ENCODE results near the gene FMN2. TPM values are rescaled to one million over a fixed set of nuclear protein-coding genes. Genes with fewer than 3 reads are reported as not detected.

Gene FMN2
- total RNA-seq, 3 donors from 2014 or later = 0.80 to 4.2 (median 3.3) TPM

DNA sequence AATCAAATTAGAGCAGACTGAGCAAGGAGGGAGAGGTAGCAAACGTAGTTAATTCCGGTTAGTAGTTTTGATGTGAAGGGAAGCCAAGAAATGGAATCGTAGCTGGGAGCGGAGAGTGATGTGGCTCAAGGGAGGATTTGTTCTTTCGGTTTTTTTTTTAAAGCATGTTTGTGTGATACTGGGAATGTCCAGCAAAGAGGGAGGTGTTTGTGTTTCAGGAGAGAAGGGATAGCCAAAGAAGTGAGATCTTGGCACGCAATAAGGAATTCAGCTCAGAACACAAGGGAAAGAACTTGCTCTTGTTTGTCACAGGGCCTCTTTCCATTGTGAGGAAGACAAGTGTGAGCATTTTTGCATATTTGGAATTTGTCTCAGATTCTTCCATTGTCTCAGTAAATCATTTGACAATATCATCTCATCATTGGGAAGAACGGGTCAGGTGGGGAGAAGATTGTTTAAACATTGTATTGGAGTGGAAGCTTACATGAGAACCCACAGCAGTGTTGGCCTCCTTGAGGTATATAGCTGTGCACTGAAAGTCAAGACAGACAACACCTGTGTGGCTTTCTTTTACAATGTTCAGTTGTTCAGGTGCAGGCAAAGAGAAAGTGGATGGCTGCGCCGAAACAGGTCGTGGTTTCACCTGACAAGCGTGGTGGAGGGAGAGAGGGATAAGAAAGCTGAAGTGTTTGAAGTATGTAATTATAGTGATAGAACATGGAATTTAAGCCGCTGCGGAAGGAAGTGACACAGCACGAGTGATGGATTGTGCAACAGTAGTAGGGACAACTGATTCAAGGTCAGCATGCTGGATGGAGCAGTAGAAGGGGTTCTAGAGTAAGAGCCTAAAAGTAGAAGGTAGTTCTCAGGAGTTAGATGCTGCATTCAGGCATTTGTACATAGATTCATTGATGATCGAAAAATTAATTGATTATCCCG is 25.4 kb downstream of the FMN2 start:
- TF ChIP-seq POLR2AphosphoS5 (IDR thresholded peaks at IDR 0.05) (no peak), POLR2A (IDR thresholded peaks at IDR 0.05) (no peak)
- TF ChIP-seq, protein P1, sequence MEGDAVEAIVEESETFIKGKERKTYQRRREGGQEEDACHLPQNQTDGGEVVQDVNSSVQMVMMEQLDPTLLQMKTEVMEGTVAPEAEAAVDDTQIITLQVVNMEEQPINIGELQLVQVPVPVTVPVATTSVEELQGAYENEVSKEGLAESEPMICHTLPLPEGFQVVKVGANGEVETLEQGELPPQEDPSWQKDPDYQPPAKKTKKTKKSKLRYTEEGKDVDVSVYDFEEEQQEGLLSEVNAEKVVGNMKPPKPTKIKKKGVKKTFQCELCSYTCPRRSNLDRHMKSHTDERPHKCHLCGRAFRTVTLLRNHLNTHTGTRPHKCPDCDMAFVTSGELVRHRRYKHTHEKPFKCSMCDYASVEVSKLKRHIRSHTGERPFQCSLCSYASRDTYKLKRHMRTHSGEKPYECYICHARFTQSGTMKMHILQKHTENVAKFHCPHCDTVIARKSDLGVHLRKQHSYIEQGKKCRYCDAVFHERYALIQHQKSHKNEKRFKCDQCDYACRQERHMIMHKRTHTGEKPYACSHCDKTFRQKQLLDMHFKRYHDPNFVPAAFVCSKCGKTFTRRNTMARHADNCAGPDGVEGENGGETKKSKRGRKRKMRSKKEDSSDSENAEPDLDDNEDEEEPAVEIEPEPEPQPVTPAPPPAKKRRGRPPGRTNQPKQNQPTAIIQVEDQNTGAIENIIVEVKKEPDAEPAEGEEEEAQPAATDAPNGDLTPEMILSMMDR (IDR thresholded peaks at IDR 0.05) = no peak
- Histone ChIP-seq H3K4me3 (no peak overlapping the region), H3K27ac (no peak overlapping the region), H3K4me1 (no peaks in the 10 kb centered on the region), H3K36me3 (no peaks in the 10 kb centered on the region), H3K27me3 (no peaks in the 10 kb centered on the region), H3K9me3 (no peaks in the 10 kb centered on the region)
- intact Hi-C loops (cut with DNase I; ENCODE audit: low total_unique reads) = no loop called here
- no peak for DNase-seq (ENCODE audit: low spot score in 2 of 2)

DNA sequence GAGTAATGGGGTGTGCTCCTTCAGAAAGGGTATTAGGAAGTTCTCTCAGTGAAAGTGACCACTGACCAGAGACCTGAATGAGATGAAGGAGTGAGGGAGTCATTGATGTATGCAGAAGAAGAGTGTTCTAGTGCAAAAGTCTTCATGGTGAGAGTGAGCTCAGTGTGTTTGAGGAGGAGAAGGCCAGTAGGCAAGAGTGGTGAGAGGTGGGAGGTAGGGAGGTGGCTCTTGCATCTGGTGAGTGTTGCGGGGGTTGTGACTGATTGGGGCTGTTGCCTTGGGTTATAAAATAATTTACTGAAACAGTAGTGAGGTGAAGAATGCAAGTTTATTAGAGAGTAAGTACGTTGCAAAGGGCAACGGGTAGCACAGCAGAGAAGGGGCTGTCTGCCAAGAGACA is 26.2 kb downstream of the FMN2 start:
- Histone ChIP-seq H3K4me1 (no peaks in the 10 kb centered on the region), H3K27me3 (no peaks in the 10 kb centered on the region), H3K4me3 (no peak overlapping the region), H3K36me3 (no peaks in the 10 kb centered on the region), H3K27ac (no peak overlapping the region), H3K9me3 (no peaks in the 10 kb centered on the region)
- no peak for DNase-seq (ENCODE audit: low spot score in 2 of 2)
- intact Hi-C loops (cut with DNase I; ENCODE audit: low total_unique reads) = no loop called here
- TF ChIP-seq POLR2AphosphoS5 (IDR thresholded peaks at IDR 0.05) = no peak
- TF ChIP-seq, protein P1 (IDR thresholded peaks at IDR 0.05) = no peak
- TF ChIP-seq POLR2A (IDR thresholded peaks at IDR 0.05) = no peak

DNA sequence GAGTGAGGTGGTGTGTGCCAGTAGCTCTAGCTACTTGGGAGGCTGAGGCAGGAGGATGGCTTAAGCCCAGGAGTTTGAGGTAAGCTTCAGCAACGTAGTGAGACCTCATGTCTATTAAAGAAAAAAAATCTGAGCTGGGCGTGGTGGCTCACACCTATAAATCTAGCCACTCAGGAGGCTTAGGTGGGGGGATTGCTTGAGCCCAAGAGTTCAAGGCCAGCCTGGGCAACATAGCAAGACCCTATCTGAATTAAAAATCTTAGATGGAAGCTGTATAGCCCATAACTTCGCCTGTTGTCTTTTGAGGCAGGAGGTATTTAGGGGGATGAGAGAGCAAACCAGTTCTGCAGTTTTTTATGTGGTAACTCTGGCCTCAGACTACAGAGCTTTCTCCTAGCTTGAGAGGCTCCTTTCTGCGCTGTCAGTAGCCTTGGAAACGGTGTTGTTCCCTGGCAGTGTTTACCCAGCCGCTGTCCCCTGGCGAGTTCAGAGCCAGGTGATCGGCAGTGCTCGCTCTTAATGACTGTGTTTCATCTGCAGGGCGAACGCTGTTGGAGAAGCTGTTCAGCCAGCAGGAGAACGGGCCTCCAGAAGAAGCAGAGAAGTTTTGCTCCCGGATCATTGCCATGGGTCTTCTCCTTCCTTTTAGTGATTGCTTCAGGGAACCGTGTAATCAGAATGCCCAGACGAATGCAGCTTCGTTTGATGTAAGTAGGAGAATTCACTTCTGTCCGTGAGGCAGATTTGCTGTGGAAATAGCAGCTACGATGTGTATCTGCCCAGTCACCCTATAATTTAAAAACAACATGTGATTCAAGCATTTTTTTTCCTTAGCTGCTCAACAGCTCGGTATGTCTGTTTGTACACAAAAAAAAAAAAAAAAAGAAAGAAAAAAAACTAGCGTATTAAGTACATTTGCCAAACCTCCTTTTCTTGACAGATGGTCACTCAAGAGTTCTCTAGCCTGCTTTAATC is 31.2 kb downstream of the FMN2 start:
- H3K36me3 ChIP-seq = no peaks in the 10 kb centered on the region
- H3K27me3 ChIP-seq = no peaks in the 10 kb centered on the region
- TF ChIP-seq, protein P1 (IDR thresholded peaks at IDR 0.05) = no peak
- TF ChIP-seq POLR2AphosphoS5 (IDR thresholded peaks at IDR 0.05) (no peak), POLR2A (IDR thresholded peaks at IDR 0.05) (no peak)
- no peak overlapping the region for H3K4me3 ChIP-seq
- intact Hi-C loops (cut with DNase I; ENCODE audit: low total_unique reads) = no loop called here
- no peak overlapping the region for H3K27ac ChIP-seq
- DNase-seq (ENCODE audit: low spot score in 2 of 2) = no peak
- H3K9me3 ChIP-seq = no peaks in the 10 kb centered on the region
- no peaks in the 10 kb centered on the region for H3K4me1 ChIP-seq

DNA sequence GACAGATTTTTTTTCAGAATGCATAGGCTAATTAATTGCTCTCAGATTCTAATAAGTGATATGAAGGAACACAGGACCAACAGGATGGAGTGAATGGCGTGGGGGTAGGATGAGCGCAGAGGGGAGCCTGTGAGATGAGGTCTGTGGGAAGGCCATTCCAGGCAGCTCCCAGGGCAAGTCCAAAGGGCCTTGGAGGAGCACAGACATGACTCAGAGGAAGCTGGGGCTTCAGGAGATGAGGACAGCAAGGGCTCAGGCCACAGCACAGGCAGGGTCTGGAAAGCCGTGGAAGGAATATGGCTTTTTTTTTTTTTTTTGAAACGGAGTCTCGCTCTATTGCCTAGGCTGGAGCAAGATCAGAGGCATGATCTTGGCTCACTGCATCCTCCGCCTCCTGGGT is 35.1 kb downstream of the FMN2 start:
- DNase-seq (ENCODE audit: low spot score in 2 of 2) = no peak
- Histone ChIP-seq H3K4me3 (no peak overlapping the region), H3K9me3 (no peaks in the 10 kb centered on the region), H3K36me3 (no peaks in the 10 kb centered on the region), H3K27ac (no peak overlapping the region), H3K4me1 (no peaks in the 10 kb centered on the region), H3K27me3 (no peaks in the 10 kb centered on the region)
- TF ChIP-seq POLR2A (IDR thresholded peaks at IDR 0.05) (no peak), POLR2AphosphoS5 (IDR thresholded peaks at IDR 0.05) (no peak)
- TF ChIP-seq, protein P1 (IDR thresholded peaks at IDR 0.05) = no peak
- intact Hi-C loops (cut with DNase I; ENCODE audit: low total_unique reads) = no loop called here
